VCaP (cell line): ENCODE data around the gene SMYD3.

Source experiments
- H3K27ac ChIP-seq: fragments of 450-650 bp; 2 replicates; pipeline ENCODE4 v1.5.1; 2017
- TF ChIP-seq, protein P1 (sequence below): fragments of 450-650 bp; conservative IDR thresholded peaks from 2 replicates; pipeline ENCODE4 v1.5.1; 2017; ENCODE audit warnings: mild to moderate bottlenecking, moderate library complexity

SMYD3 gene

DNA sequence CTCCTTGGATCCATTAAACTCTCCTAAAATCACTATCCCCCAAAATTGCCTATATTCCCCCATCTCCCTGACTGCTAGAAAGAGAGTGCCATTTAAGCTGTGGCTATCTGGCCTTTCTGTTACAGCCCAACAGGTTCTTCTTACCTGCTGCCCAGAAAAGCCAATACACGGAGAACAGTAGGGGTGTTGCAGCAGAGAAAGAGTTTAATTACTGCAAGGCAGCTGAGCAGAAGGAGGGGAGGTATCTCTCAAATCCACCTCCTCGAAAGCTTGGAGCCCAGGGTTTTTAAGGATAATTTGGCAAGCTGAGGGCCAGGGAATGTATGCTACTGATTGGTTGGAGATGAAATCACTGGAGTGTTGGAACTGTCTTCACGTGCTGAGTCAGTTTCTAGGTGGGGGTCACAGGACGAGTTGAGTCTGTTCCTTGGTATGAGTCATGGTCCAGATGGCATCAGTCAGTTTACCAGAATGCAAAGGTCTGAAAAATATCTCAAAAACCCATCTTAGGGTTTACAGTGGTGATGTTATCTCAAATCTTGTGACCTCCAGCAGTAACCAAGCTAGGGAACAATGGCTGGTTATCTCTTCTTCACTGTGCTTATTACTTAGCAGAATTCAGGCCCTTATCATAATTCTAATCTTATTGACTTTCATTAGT, 89.8 kb downstream of the SMYD3 start:
- TF ChIP-seq, protein P1, sequence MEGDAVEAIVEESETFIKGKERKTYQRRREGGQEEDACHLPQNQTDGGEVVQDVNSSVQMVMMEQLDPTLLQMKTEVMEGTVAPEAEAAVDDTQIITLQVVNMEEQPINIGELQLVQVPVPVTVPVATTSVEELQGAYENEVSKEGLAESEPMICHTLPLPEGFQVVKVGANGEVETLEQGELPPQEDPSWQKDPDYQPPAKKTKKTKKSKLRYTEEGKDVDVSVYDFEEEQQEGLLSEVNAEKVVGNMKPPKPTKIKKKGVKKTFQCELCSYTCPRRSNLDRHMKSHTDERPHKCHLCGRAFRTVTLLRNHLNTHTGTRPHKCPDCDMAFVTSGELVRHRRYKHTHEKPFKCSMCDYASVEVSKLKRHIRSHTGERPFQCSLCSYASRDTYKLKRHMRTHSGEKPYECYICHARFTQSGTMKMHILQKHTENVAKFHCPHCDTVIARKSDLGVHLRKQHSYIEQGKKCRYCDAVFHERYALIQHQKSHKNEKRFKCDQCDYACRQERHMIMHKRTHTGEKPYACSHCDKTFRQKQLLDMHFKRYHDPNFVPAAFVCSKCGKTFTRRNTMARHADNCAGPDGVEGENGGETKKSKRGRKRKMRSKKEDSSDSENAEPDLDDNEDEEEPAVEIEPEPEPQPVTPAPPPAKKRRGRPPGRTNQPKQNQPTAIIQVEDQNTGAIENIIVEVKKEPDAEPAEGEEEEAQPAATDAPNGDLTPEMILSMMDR, result no peak
- peak overlapping the region; percentile 74; the same call in 1 of the 2 replicates for H3K27ac ChIP-seq

DNA sequence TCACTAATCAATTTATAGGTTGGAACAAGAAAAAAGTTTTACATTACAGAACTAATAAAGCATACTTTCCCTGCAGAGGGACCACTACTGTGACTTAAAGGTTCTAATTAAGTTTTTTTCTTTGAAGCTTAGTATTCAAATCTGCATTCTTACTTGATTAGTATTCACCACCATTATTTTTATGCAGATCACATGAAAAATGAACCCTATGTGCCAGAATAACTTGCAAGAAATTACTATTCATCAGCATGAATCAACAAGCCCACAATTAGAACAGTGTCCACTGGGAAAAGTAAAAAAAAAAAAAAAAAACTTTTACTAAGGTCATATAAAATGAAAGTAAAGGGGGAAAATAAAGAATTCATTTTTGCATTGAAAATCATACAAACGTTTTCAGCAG, 90.8 kb downstream of the SMYD3 start:
- TF ChIP-seq, protein P1, result no peak
- H3K27ac ChIP-seq, result no peak overlapping the region

DNA sequence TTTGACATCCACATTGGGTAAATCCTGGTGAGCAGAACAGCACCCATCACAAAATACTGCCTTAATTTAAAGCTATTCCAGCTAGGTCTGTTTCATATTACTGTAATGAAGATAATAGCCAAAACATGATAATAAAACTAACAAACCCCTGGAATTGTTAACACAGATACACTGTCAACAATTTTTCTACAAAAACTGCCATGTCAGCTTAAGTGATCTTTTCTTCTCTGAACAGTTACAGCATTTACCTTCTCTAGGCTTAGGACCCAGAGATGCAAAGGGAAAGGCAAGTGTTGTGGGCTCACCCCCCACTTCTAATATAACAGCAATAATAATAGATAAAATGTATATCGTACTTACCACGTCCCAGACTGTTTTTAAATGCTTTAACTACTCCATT, 92.1 kb downstream of the SMYD3 start:
- TF ChIP-seq, protein P1, result no peak
- H3K27ac ChIP-seq, result no peak overlapping the region

DNA sequence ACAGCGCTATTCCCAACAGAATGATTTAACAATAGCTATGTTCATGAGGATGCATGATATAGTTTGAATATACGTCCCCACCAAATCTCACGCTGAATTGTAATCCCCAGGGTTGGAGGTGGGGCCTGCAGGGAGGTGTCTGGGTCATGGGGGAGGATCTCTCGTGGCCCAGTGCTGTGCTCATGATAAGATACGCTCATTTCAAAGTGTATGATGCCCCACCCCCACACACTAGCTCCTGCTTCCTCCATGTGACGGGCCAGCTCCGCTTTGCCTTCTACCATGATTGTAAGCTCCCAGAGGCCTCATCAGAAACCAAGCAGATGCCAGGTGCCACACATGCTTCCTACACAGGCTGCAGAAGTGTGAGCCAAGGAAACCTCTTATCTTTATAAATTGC, 93.6 kb downstream of the SMYD3 start:
- no peak overlapping the region for H3K27ac ChIP-seq
- TF ChIP-seq, protein P1, result no peak

DNA sequence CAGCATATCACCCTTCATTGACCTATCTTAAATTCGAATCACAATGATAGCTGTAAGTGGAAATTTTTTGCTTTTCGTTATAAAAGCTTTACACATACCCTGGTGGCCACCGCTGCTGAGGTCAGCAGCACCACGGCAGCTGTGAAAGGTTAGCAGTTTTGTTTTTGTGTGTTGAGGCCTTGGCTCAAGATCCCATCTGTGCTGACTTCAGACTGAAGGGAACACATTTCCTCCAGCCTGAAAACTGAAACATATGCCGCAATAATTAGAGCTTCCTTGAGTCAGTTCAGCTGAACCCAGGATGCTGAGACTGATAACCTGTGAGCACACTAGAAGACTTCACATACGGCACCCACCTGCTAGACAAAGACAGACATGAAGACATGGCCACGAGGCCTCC, 103.0 kb downstream of the SMYD3 start:
- TF ChIP-seq, protein P1, result no peak
- H3K27ac ChIP-seq, result peak overlapping the region; percentile 45

DNA sequence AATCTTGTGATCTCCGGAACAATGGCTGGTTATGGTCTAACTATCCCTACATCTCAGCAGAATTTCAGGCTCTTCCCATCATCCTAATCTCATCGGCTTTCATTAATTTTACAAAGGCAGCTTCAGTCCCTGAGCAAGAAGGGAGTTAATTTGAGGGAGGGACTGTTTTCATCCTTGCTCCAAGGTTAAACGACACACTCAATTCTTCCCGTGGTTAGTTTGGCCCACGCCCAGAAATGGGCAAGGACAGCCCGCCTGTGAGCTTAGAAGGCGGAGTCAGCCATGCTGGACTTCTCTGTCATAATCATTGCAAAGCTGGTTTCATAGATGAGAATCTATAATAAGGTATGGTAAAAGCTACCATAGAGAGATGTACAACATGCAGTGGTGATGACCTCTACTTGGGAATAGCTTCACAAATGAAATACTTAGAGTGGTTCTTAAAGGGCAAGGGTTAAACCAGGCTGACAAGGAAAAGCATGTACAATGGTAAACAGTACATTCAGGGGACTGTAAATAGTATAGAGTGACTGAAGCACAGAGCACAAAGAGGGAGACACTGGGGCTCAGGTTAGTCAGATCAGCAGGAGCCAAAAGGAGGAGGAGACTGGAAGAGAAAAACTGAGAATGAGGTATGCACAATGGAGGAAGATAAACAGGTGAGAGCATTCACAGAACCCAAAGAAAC, 108.8 kb downstream of the SMYD3 start:
- TF ChIP-seq, protein P1, result no peak

DNA sequence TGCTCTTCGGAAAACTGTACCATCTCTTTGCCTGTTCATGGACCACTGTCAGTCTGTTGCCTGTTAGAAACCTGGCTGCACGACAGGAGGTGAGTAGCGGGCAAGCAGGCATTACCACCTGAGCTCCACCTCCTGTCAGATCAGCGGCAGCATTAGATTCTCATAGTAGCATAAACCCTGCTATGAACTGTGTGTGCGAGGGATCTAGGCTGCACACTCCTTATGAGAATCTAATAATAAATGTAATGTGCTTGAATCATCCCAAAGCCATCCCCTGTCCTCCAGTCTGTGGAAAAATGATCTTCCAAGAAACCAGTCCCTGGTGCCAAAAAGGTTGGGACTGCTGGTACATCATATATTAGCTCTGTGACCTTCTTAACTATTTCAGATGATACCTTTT, 110.0 kb downstream of the SMYD3 start:
- H3K27ac ChIP-seq, result no peak overlapping the region
- TF ChIP-seq, protein P1, result no peak

More for the DNA sequence above, 108.8 kb downstream of the SMYD3 start:
- no peak overlapping the region for H3K27ac ChIP-seq
